Mucosa of descending colon (tissue), 3 donors: Measurements from ENCODE around the gene TPT1. TPM values are rescaled to one million over a fixed set of nuclear protein-coding genes. Genes with fewer than 3 reads are reported as not detected.

ENCODE experiments used
- ATAC-seq: fragments of 200-7000 bp; cut with Tn5 transposase; one replicate; pipeline ENCODE4 v1.9.1; 2020; ENCODE audit warnings: mild to moderate bottlenecking, moderate library complexity
- DNase-seq, 3 donors: peaks; one replicate each; pipeline ENCODE4 v3.0.0-alpha.2; 2020
- H3K36me3 ChIP-seq: fragments of 200-600 bp; one replicate; pipeline ENCODE4 v1.8.0; 2021; ENCODE audit warnings: low read depth, mild to moderate bottlenecking
- H3K4me1 ChIP-seq: fragments of 200-600 bp; one replicate; pipeline ENCODE4 v1.8.0; 2021; ENCODE audit warnings: low read depth, mild to moderate bottlenecking
- H3K4me3 ChIP-seq: fragments of 200-600 bp; one replicate; pipeline ENCODE4 v1.8.0; 2021; ENCODE audit warnings: mild to moderate bottlenecking
- H3K9me3 ChIP-seq: fragments of 200-600 bp; one replicate; pipeline ENCODE4 v1.8.0; 2021; ENCODE audit warnings: mild to moderate bottlenecking
- CTCF ChIP-seq: fragments of 200-600 bp; IDR thresholded peaks from one replicate; pipeline ENCODE4 v1.8.0; 2022; ENCODE audit warnings: antibody characterized with exemption, mild to moderate bottlenecking
- intact Hi-C, 2 donors: fragments of 100-400 bp; cut with DNase I in 1 of 2; cut with micrococcal nuclease in 1 of 2; formaldehyde crosslinking; loops; one replicate each; pipeline versions ENCODE4 v1.11.0 to v1.11.1; 2022; cut with DNase I, micrococcal nuclease
- total RNA-seq, 3 donors: library from RNA; stranded (reverse); fragmentation: NEBNext Ultra II Directional in 2 of 3; extraction: Animal tissue kit (Norgen Biotek cat#: 25700) in 2 of 3; gene quantifications; one replicate each; pipeline versions ENCODE4 v1.2.1 to v1.2.4, GENCODE V29; 2021 to 2023
- donor health status: DM: no; HTN: no; CAD: no; lungs with moderate emphysema.
- donor health status: DM: no; HTN: no; CAD: no.
- donor health status: DM: no; HTN: yes; CAD: no.

The TPT1 gene
- total RNA-seq, 3 donors from 2014 or later, result 3,253 to 4,069 (median 3,560) TPM

- TF ChIP-seq CTCF, result no peak
- intact Hi-C loops, result no loop called here
- Histone ChIP-seq H3K4me3 (no peak overlapping the region), H3K4me1 (peaks cover 23% of the 10 kb centered on the region), H3K9me3 (no peaks in the 10 kb centered on the region), H3K36me3 (peaks cover 13% of the 10 kb centered on the region)
- DNase-seq, result peak in 1 of 3 donors; percentile 18
- peak; percentile 16 for ATAC-seq
Observed at GRCh38 chr13:45333977-45334922, 6.7 kb downstream of the TPT1 start.

DNA sequence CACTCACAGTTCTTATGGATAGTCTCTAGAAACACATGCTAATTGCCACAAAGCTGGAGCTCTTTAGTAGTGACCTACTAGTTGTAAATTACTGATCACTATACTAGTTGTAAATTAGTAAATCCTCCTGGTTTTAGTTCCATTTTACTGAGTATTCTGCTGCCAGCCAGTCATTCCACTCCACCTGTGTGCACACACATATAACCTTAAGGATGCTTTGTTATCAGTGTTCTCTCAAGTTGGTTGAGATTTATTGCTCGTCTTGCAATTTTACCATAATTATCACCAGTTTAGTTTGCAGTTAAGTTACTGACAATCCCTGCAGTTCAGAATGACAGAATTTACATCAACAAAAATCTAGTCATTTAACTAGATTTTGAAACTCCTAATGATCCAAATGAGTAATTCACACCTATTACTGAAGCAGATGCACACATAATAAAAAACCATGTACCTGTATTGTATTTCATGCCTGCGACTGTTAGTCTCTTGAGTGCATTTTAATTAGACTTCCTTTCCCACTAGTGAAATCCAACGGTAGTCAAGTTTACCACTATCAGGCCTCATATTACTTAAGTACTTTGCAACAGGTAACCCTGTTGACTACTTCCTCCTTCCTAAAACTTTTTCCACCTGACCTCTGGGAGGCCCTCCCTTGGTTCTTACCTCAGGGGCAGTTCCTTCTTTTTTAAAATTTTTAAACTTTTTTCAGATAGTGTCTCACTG, 7.6 kb downstream of the TPT1 start:
- H3K4me1 ChIP-seq, result peaks cover 20% of the 10 kb centered on the region
- intact Hi-C loops, result no loop called here
- ATAC-seq (no peak), DNase-seq (no peak)
- peaks cover 13% of the 10 kb centered on the region for H3K36me3 ChIP-seq
- TF ChIP-seq CTCF, result no peak
- H3K4me3 ChIP-seq, result no peak overlapping the region
- H3K9me3 ChIP-seq, result no peaks in the 10 kb centered on the region

DNA sequence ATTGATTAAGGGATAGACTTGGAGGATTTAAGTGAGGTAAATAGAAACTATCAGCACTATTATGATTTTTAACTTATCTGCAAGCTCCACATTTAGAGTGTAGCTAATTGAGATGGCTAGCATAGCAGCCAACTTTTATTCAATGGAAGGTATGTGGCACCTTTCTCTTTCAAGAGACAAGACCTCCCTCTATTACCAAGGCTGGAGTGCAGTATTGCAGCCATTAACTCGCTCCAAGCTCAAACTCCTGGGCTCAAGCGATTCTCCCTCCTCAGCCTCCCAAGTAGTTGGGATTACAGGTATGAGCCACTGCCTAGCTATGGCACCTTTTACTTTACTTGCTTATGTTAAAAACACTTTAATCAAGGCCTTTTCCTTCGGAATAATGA, 8.2 kb downstream of the TPT1 start:
- H3K36me3 ChIP-seq, result peaks cover 7% of the 10 kb centered on the region
- no peak overlapping the region for H3K4me3 ChIP-seq
- no peak for TF ChIP-seq CTCF
- H3K9me3 ChIP-seq, result no peaks in the 10 kb centered on the region
- DNase-seq (no peak), ATAC-seq (no peak)
- intact Hi-C loops, result no loop called here
- peaks cover 14% of the 10 kb centered on the region for H3K4me1 ChIP-seq

DNA sequence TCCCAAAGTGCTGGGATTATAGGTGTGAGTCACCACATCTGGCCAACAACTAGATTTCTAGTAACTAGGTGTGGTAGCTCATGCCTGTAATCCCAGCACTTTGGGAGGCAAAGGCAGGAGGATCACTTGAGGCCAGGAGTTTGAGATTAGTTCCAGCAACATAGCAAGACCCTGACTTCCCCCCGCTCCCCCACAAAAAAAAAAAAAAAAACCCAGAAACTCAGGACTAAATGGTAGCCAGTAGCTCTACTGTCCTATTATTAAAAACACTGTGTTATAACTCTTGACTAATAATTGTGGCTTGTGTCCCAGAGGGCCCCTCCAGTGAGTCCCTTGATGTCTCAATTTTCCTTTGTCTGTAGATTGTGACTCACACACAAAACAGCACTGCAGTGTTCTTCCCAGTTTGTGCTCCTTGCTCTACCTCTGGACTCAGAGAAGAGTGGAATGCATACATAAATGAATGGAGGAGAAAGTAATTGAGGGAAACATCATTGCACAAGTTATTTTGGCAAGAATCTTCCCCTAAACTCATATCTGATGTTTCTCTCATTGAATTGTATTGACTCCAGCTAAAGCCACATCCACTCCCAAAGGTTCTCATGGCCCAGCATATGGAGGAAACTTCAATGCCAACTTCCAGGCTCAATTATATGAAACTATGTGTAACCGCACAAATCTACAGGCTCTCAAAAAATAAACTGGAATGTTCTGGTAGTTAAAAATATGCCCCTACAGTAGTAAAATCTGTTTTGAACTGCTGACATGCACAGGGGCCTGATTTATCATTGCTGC, 8.8 kb downstream of the TPT1 start:
- intact Hi-C loops, result no loop called here
- no peak for TF ChIP-seq CTCF
- H3K9me3 ChIP-seq, result no peaks in the 10 kb centered on the region
- peaks cover 2% of the 10 kb centered on the region for H3K36me3 ChIP-seq
- H3K4me3 ChIP-seq, result no peak overlapping the region
- peak; percentile 44 for ATAC-seq
- H3K4me1 ChIP-seq, result peaks cover 12% of the 10 kb centered on the region
- no peak for DNase-seq

GRCh38 chr13:45331692-45332035, 9.3 kb downstream of the TPT1 start:
- intact Hi-C loops, result no loop called here
- no peak for ATAC-seq
- DNase-seq, result no peak
- Histone ChIP-seq H3K4me1 (peaks cover 12% of the 10 kb centered on the region), H3K36me3 (no peaks in the 10 kb centered on the region), H3K4me3 (no peak overlapping the region), H3K9me3 (no peaks in the 10 kb centered on the region)
- no peak for TF ChIP-seq CTCF
